Spleen (tissue), 11 donors: ENCODE measurements around the gene GCNA. TPM values are rescaled to one million over a fixed set of nuclear protein-coding genes. Genes with fewer than 3 reads are reported as not detected.

Source experiments
- DNase-seq: peaks from one replicate; pipeline ENCODE4 v3.0.0-alpha.2; 2020
- H3K27ac ChIP-seq, 8 donors: fragments of 200-600 bp; sonication (generic) in 7 of 8; 1 replicate in 4 of 8; 2 replicates in 4 of 8; pipeline versions ENCODE4 v1.5.0 to v1.8.0; 2016 to 2021; ENCODE audit warnings: inconsistent platforms in 4 of 8, mild to moderate bottlenecking in 4 of 8, moderate library complexity in 1 of 8
- H3K27me3 ChIP-seq, 7 donors: fragments of 200-600 bp; sonication (generic) in 6 of 7; replicated peaks in 1 of 7; 1 replicate in 4 of 7; 2 replicates in 3 of 7; pipeline versions ENCODE4 v1.5.0 to v1.8.0; 2016 to 2021; ENCODE audit warnings: inconsistent platforms in 3 of 7, mild to moderate bottlenecking in 1 of 7
- H3K36me3 ChIP-seq, 6 donors: fragments of 200-600 bp; sonication (generic) in 5 of 6; 1 replicate in 4 of 6; 2 replicates in 2 of 6; pipeline versions ENCODE4 v1.5.0 to v1.8.0; 2016 to 2021; ENCODE audit warnings: inconsistent platforms in 2 of 6
- H3K4me1 ChIP-seq, 6 donors: fragments of 200-600 bp; sonication (generic) in 5 of 6; 1 replicate in 3 of 6; 2 replicates in 3 of 6; pipeline versions ENCODE4 v1.5.0 to v1.8.0; 2016 to 2021; ENCODE audit warnings: inconsistent platforms in 3 of 6
- H3K4me3 ChIP-seq, 8 donors: fragments of 200-600 bp; sonication (generic) in 7 of 8; 1 replicate in 4 of 8; 2 replicates in 4 of 8; pipeline versions ENCODE4 v1.5.0 to v1.8.0; 2016 to 2021; ENCODE audit warnings: inconsistent platforms in 4 of 8, mild to moderate bottlenecking in 4 of 8, moderate library complexity in 2 of 8
- H3K9me3 ChIP-seq, 8 donors: fragments of 200-600 bp; sonication (generic) in 7 of 8; 1 replicate in 4 of 8; 2 replicates in 4 of 8; pipeline versions ENCODE4 v1.5.0 to v1.8.0; 2016 to 2021; ENCODE audit warnings: inconsistent platforms in 4 of 8
- CTCF ChIP-seq, 11 experiments: fragments of 200-600 bp in 7 of 11; fragments of 450-650 bp in 4 of 11; sonication (generic) in 4 of 11; IDR thresholded peaks in 8 of 11; conservative IDR thresholded peaks in 3 of 11; 1 replicate in 7 of 11; 2 replicates in 4 of 11; pipeline versions ENCODE4 v1.4.0 to v1.8.0; 2016 to 2021; ENCODE audit warnings: antibody characterized with exemption in 11 of 11, inconsistent platforms in 4 of 11, mild to moderate bottlenecking in 1 of 11
- POLR2A ChIP-seq, 3 donors: fragments of 450-650 bp; IDR thresholded peaks; one replicate each; pipeline ENCODE4 v1.5.1; 2017; ENCODE audit warnings: antibody characterized with exemption in 3 of 3, mild to moderate bottlenecking in 1 of 3
- POLR2AphosphoS5 ChIP-seq, 3 donors: sonication (generic); formaldehyde crosslinking; IDR thresholded peaks; one replicate each; pipeline ENCODE4 v1.5.1; 2017; ENCODE audit warnings: antibody characterized with exemption in 3 of 3
- WGBS, 5 donors: extraction: QIAGEN DNeasy Blood & Tissue Kit in 3 of 5; methylation state at CpG; one replicate each; pipeline versions ENCODE4 v1.1.5 to v1.1.7; 2013 to 2018; 5-methylcytosine and 5-hydroxymethylcytosine counted together
- intact Hi-C: fragments of 100-400 bp; cut with DNase I; formaldehyde crosslinking; loops from one replicate; pipeline ENCODE4 v1.15.0; 2023; ENCODE audit warnings: low total_unique reads
- polyA plus RNA-seq, 3 donors: library from polyadenylated mRNA; stranded (reverse); fragments of 200-250 nt; gene quantifications; one replicate each; pipeline ENCODE4 v1.2.1, GENCODE V29; 2013
- total RNA-seq, 7 donors: library from RNA; depleted of rRNA in 3 of 7; stranded (reverse); fragments of >200 nt in 3 of 7; fragmentation: NEBNext Ultra II Directional in 4 of 7; extraction: Animal tissue kit (Norgen Biotek cat#: 25700) in 4 of 7; gene quantifications; one replicate each; pipeline versions ENCODE4 v1.1.0 to v1.2.1, GENCODE V29; 2016 to 2021
- donor health status: healthy with polysubstance abuse.
- donor health status: DM: no; HTN: no; CAD: no; lungs with moderate emphysema.
- donor health status: DM: no; HTN: no; CAD: no.
- donor health status: Bipolar disorder and iron deficiency.
- donor health status: healthy.
- donor health status: DM: no; HTN: no; CAD: no.
- donor health status: DM: yes; HTN: yes; CAD: no.

The GCNA gene
- total and polyA plus RNA-seq, 10 donors, result 1.8 to 12.8 (median 3.8) TPM

- intact Hi-C loops, result no loop called here
- Histone ChIP-seq H3K27me3 (no peaks in the 10 kb centered on the region), H3K36me3 (no peaks in the 10 kb centered on the region), H3K4me1 (peaks cover 0 to 33% (median 14%) of the 10 kb centered on the region in 6 donors), H3K27ac (no peak overlapping the region), H3K4me3 (no peak overlapping the region), H3K9me3 (no peaks in the 10 kb centered on the region)
- 81 to 97% (median 94%) methylated on average over 4 to 6 of the region's 6 CpGs for WGBS, 5 donors
- no peak for TF ChIP-seq CTCF (IDR thresholded peaks at IDR 0.05 in 8 of 11, conservative IDR thresholded peaks at IDR 0.05 in 3 of 11)
- no peak for TF ChIP-seq POLR2A (IDR thresholded peaks at IDR 0.05)
- TF ChIP-seq POLR2AphosphoS5 (IDR thresholded peaks at IDR 0.05), result no peak
- DNase-seq, result no peak
Measured at GRCh38 chrX:71634366-71634765, 56.1 kb downstream of the GCNA start.

- Histone ChIP-seq H3K27ac (peak overlapping the region in 4 of 8 donors; percentile 48 to 76 (median 53)), H3K36me3 (no peaks in the 10 kb centered on the region)
- 49 to 68% (median 67%) methylated on average over 8 to 9 of the region's 9 CpGs for WGBS, 5 donors
Measured at GRCh38 chrX:71636438-71637252, 58.4 kb downstream of the GCNA start.

GRCh38 chrX:71637253-71637618 lies 59.0 kb downstream of the GCNA start:
- DNase-seq, result no peak
- no peak overlapping the region for H3K4me3 ChIP-seq
- TF ChIP-seq CTCF (IDR thresholded peaks at IDR 0.05 in 8 of 11, conservative IDR thresholded peaks at IDR 0.05 in 3 of 11) (no peak), POLR2A (IDR thresholded peaks at IDR 0.05) (no peak), POLR2AphosphoS5 (IDR thresholded peaks at IDR 0.05) (no peak)
- no peaks in the 10 kb centered on the region for H3K9me3 ChIP-seq
- intact Hi-C loops, result no loop called here
- peaks cover 0 to 27% (median 12%) of the 10 kb centered on the region in 6 donors for H3K4me1 ChIP-seq
- H3K36me3 ChIP-seq, result no peaks in the 10 kb centered on the region
- WGBS, 5 donors, result 80 to 86% (median 82%) methylated on average over 3 of the region's 3 CpGs
- H3K27ac ChIP-seq, result peak overlapping the region in 4 of 8 donors; percentile 48 to 76 (median 53)
- H3K27me3 ChIP-seq, result no peaks in the 10 kb centered on the region

More at GRCh38 chrX:71636438-71637252, 58.4 kb downstream of the GCNA start:
- no peak for DNase-seq
- Histone ChIP-seq H3K4me3 (no peak overlapping the region), H3K27me3 (no peaks in the 10 kb centered on the region), H3K4me1 (peaks cover 0 to 27% (median 12%) of the 10 kb centered on the region in 6 donors), H3K9me3 (no peaks in the 10 kb centered on the region)
- TF ChIP-seq POLR2A (IDR thresholded peaks at IDR 0.05) (no peak), POLR2AphosphoS5 (IDR thresholded peaks at IDR 0.05) (no peak), CTCF (IDR thresholded peaks at IDR 0.05 in 8 of 11, conservative IDR thresholded peaks at IDR 0.05 in 3 of 11) (no peak)
- intact Hi-C loops, result no loop called here

GRCh38 chrX:71637848-71638247 lies 59.6 kb downstream of the GCNA start:
- Histone ChIP-seq H3K27me3 (no peaks in the 10 kb centered on the region), H3K4me1 (peaks cover 0 to 27% (median 12%) of the 10 kb centered on the region in 6 donors), H3K9me3 (no peaks in the 10 kb centered on the region), H3K27ac (peak overlapping the region in 5 of 8 donors; percentile 24 to 76 (median 52)), H3K4me3 (no peak overlapping the region), H3K36me3 (no peaks in the 10 kb centered on the region)
- TF ChIP-seq POLR2A (IDR thresholded peaks at IDR 0.05) (no peak), CTCF (IDR thresholded peaks at IDR 0.05 in 8 of 11, conservative IDR thresholded peaks at IDR 0.05 in 3 of 11) (no peak), POLR2AphosphoS5 (IDR thresholded peaks at IDR 0.05) (no peak)
- DNase-seq, result no peak
- 38 to 52% (median 48%) methylated on average over 4 of the region's 4 CpGs for WGBS, 5 donors
- intact Hi-C loops, result no loop called here
